Naive thymus-derived CD4-positive, alpha-beta T cell (primary cell): ENCODE results near the gene SLC13A5. TPM values are rescaled to one million over a fixed set of nuclear protein-coding genes. Genes with fewer than 3 reads are reported as not detected.

Experiments
- ATAC-seq: fragments of 150-1000 bp; cut with Tn5 transposase; 2 replicates; pipeline ENCODE4 v1.10.0; 2021; ENCODE audit warnings: mild to moderate bottlenecking, moderate library complexity
- CTCF ChIA-PET: fragments of 350-600 bp; sonication (Branson Sonifier 250); formaldehyde crosslinking; loops from one replicate; lab custom pipeline; 2021; ENCODE audit warnings: antibody characterized with exemption; lab: Charles Lee
- POLR2A ChIA-PET: fragments of 350-600 bp; sonication (Branson Sonifier 250); formaldehyde crosslinking; loops from one replicate; lab custom pipeline; 2021; ENCODE audit warnings: antibody characterized with exemption, inconsistent platforms; lab: Charles Lee
- DNase-seq, 9 donors: peaks; one replicate each; pipeline versions ENCODE4 v3.0.0 to v3.0.0-alpha.2; 2020 to 2022; ENCODE audit warnings: mixed read lengths in 1 of 9
- H3K27ac ChIP-seq: one replicate; pipeline ENCODE4 v1.7.0; 2013; ENCODE audit warnings: mild to moderate bottlenecking, low read depth, low read length, moderate library complexity
- H3K27me3 ChIP-seq, 2 donors: one replicate each; pipeline ENCODE4 v1.7.0; 2013; ENCODE audit warnings: low read length in 2 of 2, mild to moderate bottlenecking in 2 of 2, moderate library complexity in 2 of 2; ENCODE audit not compliant: control insufficient read depth in 2 of 2, insufficient read depth in 2 of 2
- H3K36me3 ChIP-seq, 3 experiments: 1 replicate in 2 of 3; 2 replicates in 1 of 3; pipeline ENCODE4 v1.7.0; 2013; ENCODE audit warnings: low read length in 3 of 3, mild to moderate bottlenecking in 3 of 3, moderate library complexity in 1 of 3; ENCODE audit not compliant: insufficient read depth in 3 of 3, control insufficient read depth in 2 of 3
- H3K4me1 ChIP-seq, 2 donors: one replicate each; pipeline ENCODE4 v1.7.0; 2013; ENCODE audit warnings: low read length in 2 of 2, mild to moderate bottlenecking in 2 of 2, moderate library complexity in 1 of 2; ENCODE audit not compliant: control insufficient read depth in 2 of 2, insufficient read depth in 2 of 2
- H3K4me3 ChIP-seq: 2 replicates; pipeline ENCODE4 v1.7.0; 2013; ENCODE audit warnings: mild to moderate bottlenecking, low read length
- H3K9me3 ChIP-seq, 3 experiments: 1 replicate in 2 of 3; 2 replicates in 1 of 3; pipeline ENCODE4 v1.7.0; 2013; ENCODE audit warnings: low read length in 3 of 3; ENCODE audit not compliant: control insufficient read depth in 2 of 3
- H3K27ac Mint-ChIP-seq, 9 donors: one replicate each; pipeline ENCODE4 v1.8.0; 2020 to 2022; ENCODE audit warnings: mixed read lengths in 9 of 9, mild to moderate bottlenecking in 8 of 9, moderate library complexity in 5 of 9, inconsistent platforms in 2 of 9
- H3K27me3 Mint-ChIP-seq, 5 donors: one replicate each; pipeline ENCODE4 v1.8.0; 2021 to 2022; ENCODE audit warnings: mixed read lengths in 5 of 5, mild to moderate bottlenecking in 1 of 5
- H3K36me3 Mint-ChIP-seq, 5 donors: one replicate each; pipeline ENCODE4 v1.8.0; 2020 to 2022; ENCODE audit warnings: mixed read lengths in 5 of 5, mild to moderate bottlenecking in 3 of 5, inconsistent platforms in 1 of 5
- H3K4me1 Mint-ChIP-seq, 7 donors: one replicate each; pipeline ENCODE4 v1.8.0; 2020 to 2022; ENCODE audit warnings: mixed read lengths in 7 of 7, mild to moderate bottlenecking in 3 of 7, inconsistent platforms in 1 of 7
- H3K4me3 Mint-ChIP-seq, 10 donors: one replicate each; pipeline ENCODE4 v1.8.0; 2020 to 2022; ENCODE audit warnings: mild to moderate bottlenecking in 10 of 10, mixed read lengths in 10 of 10, moderate library complexity in 6 of 10, inconsistent platforms in 2 of 10
- H3K9me3 Mint-ChIP-seq, 11 donors: one replicate each; pipeline ENCODE4 v1.8.0; 2020 to 2022; ENCODE audit warnings: mixed read lengths in 11 of 11, mild to moderate bottlenecking in 4 of 11, inconsistent platforms in 1 of 11, moderate library complexity in 1 of 11
- intact Hi-C, 2 donors: fragments of 100-400 bp; cut with micrococcal nuclease; formaldehyde crosslinking; loops; one replicate each; pipeline ENCODE4 v1.15.1; 2023
- polyA plus RNA-seq, 2 donors: library from polyadenylated mRNA; unstranded; fragments of 300-500 nt; fragmentation: Illumina TruSeq; gene quantifications; one replicate each; pipeline ENCODE4 v1.2.3, GENCODE V29; 2021
- total RNA-seq, 6 experiments: library from RNA in 5 of 6; stranded (reverse) in 5 of 6; gene quantifications; 1 replicate in 5 of 6; 2 replicates in 1 of 6; pipeline ENCODE4 v1.2.3 and lab custom pipeline; 2021 to 2026

SLC13A5 gene
- total and polyA plus RNA-seq, 7 experiments from 2014 or later = not detected

DNA sequence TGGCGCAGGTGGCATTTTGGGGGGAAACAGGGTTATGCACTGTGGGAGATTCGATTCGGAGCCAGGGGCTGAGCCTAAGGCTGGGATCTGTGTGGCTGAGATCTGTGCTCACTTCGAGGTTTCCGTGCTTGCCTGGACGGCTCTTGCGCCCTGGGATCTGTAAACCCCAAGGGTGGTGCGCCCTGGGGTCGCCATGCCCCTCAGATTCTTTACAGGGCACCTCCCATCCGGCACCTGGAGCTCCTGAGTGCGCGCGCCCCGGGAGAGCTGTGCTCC is 377 bp downstream of the SLC13A5 start:
- intact Hi-C loops = no loop called here
- H3K4me3 Mint-ChIP-seq = peak overlapping the region in 9 of 10 donors; percentile 54 to 85 (median 69)
- no peak overlapping the region for H3K4me3 ChIP-seq

DNA sequence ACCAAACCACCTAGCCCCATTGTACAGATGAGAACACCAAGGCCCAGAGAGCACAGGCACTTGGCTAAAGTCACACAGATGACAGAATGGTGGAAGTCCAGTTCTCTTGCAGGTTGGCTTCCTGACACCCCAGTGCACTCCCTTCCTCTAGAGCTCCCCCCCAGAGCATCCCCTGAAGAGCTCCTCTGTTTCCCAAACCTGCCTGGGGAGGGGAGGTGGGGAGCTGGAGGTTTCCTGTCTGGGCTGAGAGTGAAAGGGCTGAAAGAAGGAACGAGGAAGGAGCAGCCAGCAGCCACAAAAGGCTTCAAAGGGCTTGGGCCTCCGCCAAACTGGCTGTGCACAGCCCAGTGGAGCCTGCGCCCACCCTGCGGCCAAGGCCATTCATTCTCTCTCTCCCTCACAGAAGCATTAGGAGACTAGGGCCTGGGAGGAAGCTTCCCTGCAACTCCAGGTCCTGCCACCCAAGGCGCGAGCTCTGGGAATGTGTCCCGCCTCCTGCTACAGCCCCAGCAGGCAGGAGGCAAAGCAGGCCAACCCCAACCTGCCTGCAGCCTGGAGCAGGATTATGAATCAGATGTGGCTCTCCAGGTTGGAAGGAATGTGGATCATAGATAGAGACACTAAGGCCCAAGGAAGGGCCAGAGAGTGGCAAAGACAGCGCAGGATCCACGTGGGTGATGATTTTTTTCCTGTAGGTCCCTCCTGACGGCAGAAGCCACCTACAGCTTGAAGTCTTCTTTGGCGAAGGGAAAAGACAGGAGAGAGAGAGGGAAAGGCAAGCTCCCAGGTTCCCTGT is 913 bp downstream of the SLC13A5 start:
- no peak overlapping the region for H3K4me3 ChIP-seq
- intact Hi-C loops = no loop called here
- CTCF ChIA-PET = interaction anchor here (0.6 to 0.8 kb wide), 2 partner anchors 121 to 198 kb away, joined by 3 to 4 read pairs; no protein-coding TSS in a partner anchor

More for the DNA sequence above, 377 bp downstream of the SLC13A5 start:
- Histone ChIP-seq H3K27ac (no peak overlapping the region), H3K9me3 (no peaks in the 10 kb centered on the region), H3K36me3 (no peaks in the 10 kb centered on the region), H3K27me3 (peaks cover 0 to 15% of the 10 kb centered on the region in 2 donors), H3K4me1 (no peaks in the 10 kb centered on the region)
- Mint-ChIP-seq H3K9me3 (peaks cover 0 to 21% (median 5%) of the 10 kb centered on the region in 11 donors), H3K27ac (no peak overlapping the region), H3K4me1 (peaks cover 4 to 30% (median 20%) of the 10 kb centered on the region in 7 donors), H3K27me3 (peaks cover 66 to 85% (median 81%) of the 10 kb centered on the region in 5 donors), H3K36me3 (peaks cover 0 to 8% (median 4%) of the 10 kb centered on the region in 5 donors)
- ChIA-PET CTCF (interaction anchor here (0.8 kb wide), 1 partner anchor 121 kb away, joined by 3 read pairs; no protein-coding TSS in a partner anchor), POLR2A (no interaction called here)
- DNase-seq = no peak
- ATAC-seq = no peak

DNA sequence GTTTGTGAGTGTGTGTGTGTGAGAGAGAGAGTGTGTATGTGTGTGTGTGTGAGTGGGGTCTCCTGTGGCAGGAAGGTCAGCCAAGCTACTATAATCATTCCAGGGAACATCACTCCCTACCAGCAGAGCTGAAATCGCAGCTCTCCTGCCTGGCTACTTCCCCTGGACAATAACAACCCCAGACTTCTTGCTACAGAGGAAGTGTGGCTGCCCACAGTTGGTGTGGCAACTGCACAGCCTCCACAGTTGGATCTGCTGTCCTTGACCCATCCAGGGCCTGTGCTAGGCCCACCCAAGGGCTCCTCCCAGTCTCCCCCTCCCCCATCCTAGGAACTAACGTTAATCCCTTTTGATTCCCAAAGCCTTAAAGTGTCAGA is 1.5 kb downstream of the SLC13A5 start:
- peak overlapping the region in 3 of 10 donors; percentile 39 to 63 (median 58) for H3K4me3 Mint-ChIP-seq
- Histone ChIP-seq H3K27ac (no peak overlapping the region), H3K4me1 (no peaks in the 10 kb centered on the region), H3K4me3 (no peak overlapping the region), H3K9me3 (no peaks in the 10 kb centered on the region), H3K27me3 (peaks cover 0 to 15% of the 10 kb centered on the region in 2 donors), H3K36me3 (no peaks in the 10 kb centered on the region)
- H3K27ac Mint-ChIP-seq = no peak overlapping the region
- CTCF ChIA-PET = no interaction called here
- DNase-seq = no peak
- H3K4me1 Mint-ChIP-seq = peaks cover 4 to 30% (median 20%) of the 10 kb centered on the region in 7 donors
- ATAC-seq = peak; percentile 27
- H3K27me3 Mint-ChIP-seq = peaks cover 61 to 85% (median 82%) of the 10 kb centered on the region in 5 donors
- peaks cover 0 to 4% (median 2%) of the 10 kb centered on the region in 5 donors for H3K36me3 Mint-ChIP-seq
- H3K9me3 Mint-ChIP-seq = peaks cover 0 to 11% (median 4%) of the 10 kb centered on the region in 11 donors
- POLR2A ChIA-PET = no interaction called here
- intact Hi-C loops = no loop called here

More for the DNA sequence above, 913 bp downstream of the SLC13A5 start:
- Mint-ChIP-seq H3K27ac (no peak overlapping the region), H3K36me3 (peaks cover 0 to 4% (median 4%) of the 10 kb centered on the region in 5 donors), H3K4me1 (peaks cover 4 to 30% (median 20%) of the 10 kb centered on the region in 7 donors), H3K27me3 (peaks cover 64 to 82% (median 80%) of the 10 kb centered on the region in 5 donors), H3K4me3 (peak overlapping the region in 9 of 10 donors; percentile 45 to 85 (median 69)), H3K9me3 (peaks cover 0 to 16% (median 4%) of the 10 kb centered on the region in 11 donors)
- peaks cover 0 to 15% of the 10 kb centered on the region in 2 donors for H3K27me3 ChIP-seq
- POLR2A ChIA-PET = no interaction called here
- no peaks in the 10 kb centered on the region for H3K4me1 ChIP-seq
- H3K9me3 ChIP-seq = no peaks in the 10 kb centered on the region
- H3K36me3 ChIP-seq = no peaks in the 10 kb centered on the region
- DNase-seq = no peak
- ATAC-seq = no peak
- no peak overlapping the region for H3K27ac ChIP-seq

DNA sequence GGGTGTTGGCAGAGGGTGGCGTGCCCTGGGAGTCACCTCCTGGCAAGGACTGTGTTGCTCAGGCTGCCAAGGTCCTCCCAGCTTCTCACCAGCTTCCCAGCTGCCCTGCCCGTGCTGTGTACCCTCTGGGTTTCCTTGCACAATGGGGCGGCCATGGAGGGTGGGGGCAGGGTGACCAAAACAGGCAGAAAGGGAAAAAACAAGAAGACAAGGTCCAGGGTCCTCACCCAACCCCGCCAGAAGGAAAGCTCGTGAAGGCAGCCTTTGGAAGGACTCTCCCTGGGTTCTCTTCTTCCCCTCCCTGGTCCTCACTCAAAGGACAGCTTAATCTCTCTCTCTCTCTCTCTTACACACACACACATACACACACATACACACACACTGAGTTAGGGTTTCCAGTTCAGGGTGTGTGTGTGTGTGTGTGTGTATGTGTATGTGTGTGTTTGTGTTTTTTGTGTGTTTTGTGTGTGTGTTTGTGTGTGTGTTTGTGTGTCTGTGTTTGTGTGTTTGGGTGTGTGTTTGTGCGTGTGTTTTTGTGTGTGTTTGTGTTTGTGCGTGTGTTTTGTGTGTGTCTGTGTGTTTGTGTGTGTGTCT is 2.0 kb downstream of the SLC13A5 start:
- ATAC-seq (no peak), DNase-seq (no peak)
- peaks cover 0 to 15% of the 10 kb centered on the region in 2 donors for H3K27me3 ChIP-seq
- Mint-ChIP-seq H3K27ac (no peak overlapping the region), H3K27me3 (peaks cover 56 to 84% (median 81%) of the 10 kb centered on the region in 5 donors), H3K4me3 (peak overlapping the region in 3 of 10 donors; percentile 39 to 63 (median 58)), H3K9me3 (peaks cover 0 to 7% (median 2%) of the 10 kb centered on the region in 11 donors), H3K36me3 (peaks cover 0 to 4% (median 2%) of the 10 kb centered on the region in 5 donors), H3K4me1 (peaks cover 4 to 30% (median 20%) of the 10 kb centered on the region in 7 donors)
- ChIA-PET CTCF (no interaction called here), POLR2A (no interaction called here)
- no peaks in the 10 kb centered on the region for H3K9me3 ChIP-seq
- H3K36me3 ChIP-seq = no peaks in the 10 kb centered on the region
- H3K4me3 ChIP-seq = no peak overlapping the region
- intact Hi-C loops = no loop called here
- H3K27ac ChIP-seq = no peak overlapping the region
- H3K4me1 ChIP-seq = no peaks in the 10 kb centered on the region

DNA sequence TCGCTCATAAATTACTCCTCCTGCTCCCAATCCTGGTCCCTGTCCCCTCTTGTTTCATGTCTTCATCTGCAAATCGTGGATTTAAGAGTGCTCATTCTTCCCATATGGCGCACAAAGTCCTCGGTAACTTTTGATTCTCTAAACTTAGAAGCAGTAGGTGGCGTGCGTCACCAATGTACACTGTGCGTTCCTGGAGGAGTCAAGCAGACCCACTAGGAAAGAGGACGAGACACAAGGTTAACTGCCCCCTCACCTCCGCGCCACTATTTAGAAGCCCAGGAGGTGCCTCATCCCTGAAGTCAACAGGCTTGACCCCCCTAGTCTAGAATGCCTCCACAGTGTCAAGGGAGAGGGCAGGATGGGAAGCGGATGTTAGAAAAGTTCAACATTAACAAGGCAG is 2.9 kb downstream of the SLC13A5 start:
- Mint-ChIP-seq H3K4me3 (no peak overlapping the region), H3K9me3 (peaks cover 0 to 6% (median 0%) of the 10 kb centered on the region in 11 donors), H3K36me3 (peaks cover 0 to 4% (median 0%) of the 10 kb centered on the region in 5 donors), H3K4me1 (peaks cover 4 to 30% (median 20%) of the 10 kb centered on the region in 7 donors), H3K27me3 (peaks cover 48 to 77% (median 73%) of the 10 kb centered on the region in 5 donors), H3K27ac (no peak overlapping the region)
- no peaks in the 10 kb centered on the region for H3K36me3 ChIP-seq
- POLR2A ChIA-PET = no interaction called here
- H3K9me3 ChIP-seq = no peaks in the 10 kb centered on the region
- H3K4me1 ChIP-seq = no peaks in the 10 kb centered on the region
- no peak for ATAC-seq
- H3K4me3 ChIP-seq = no peak overlapping the region
- H3K27ac ChIP-seq = no peak overlapping the region
- no peak for DNase-seq
- CTCF ChIA-PET = no interaction called here
- H3K27me3 ChIP-seq = peaks cover 0 to 15% of the 10 kb centered on the region in 2 donors
- intact Hi-C loops = no loop called here

DNA sequence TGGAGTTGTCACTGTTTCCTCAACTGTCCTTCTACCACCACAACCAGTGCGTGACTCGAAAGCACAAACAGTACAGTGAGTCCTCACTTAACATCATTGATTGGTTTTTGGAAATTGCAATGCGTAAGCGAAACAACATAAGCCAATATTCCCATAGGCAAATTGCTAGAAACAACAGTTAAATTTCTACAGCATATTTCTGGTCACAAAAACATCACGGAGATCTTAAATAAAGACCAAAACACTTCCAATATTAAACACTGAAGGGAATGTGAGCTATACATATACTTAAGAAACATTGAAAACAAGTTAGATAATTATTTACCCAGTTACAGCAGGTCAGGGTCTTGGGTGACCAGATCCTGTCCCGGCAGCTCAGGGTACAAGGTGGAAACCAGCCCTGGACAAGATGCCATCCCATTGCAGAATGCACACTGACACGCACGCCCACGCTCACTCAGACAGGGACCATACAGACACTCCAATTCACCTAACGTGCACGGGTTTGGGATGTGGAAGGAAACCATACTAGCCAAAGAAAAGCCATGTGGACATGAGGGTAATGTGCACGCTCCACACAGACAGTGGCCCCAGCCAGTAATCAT is 4.7 kb downstream of the SLC13A5 start:
- H3K4me1 ChIP-seq = no peaks in the 10 kb centered on the region
- H3K36me3 ChIP-seq = no peaks in the 10 kb centered on the region
- H3K27me3 Mint-ChIP-seq = peaks cover 31 to 69% (median 65%) of the 10 kb centered on the region in 5 donors
- peak overlapping the region in 1 of 9 donors; percentile 43 for H3K27ac Mint-ChIP-seq
- DNase-seq (no peak), ATAC-seq (no peak)
- H3K4me1 Mint-ChIP-seq = peaks cover 4 to 20% (median 16%) of the 10 kb centered on the region in 7 donors
- no peaks in the 10 kb centered on the region for H3K36me3 Mint-ChIP-seq
- H3K4me3 ChIP-seq = no peak overlapping the region
- H3K4me3 Mint-ChIP-seq = no peak overlapping the region
- POLR2A ChIA-PET = no interaction called here
- H3K27me3 ChIP-seq = peaks cover 0 to 13% of the 10 kb centered on the region in 2 donors
- CTCF ChIA-PET = no interaction called here
- H3K9me3 Mint-ChIP-seq = peaks cover 0 to 2% (median 0%) of the 10 kb centered on the region in 11 donors
- H3K9me3 ChIP-seq = no peaks in the 10 kb centered on the region
- intact Hi-C loops = no loop called here
- no peak overlapping the region for H3K27ac ChIP-seq
